HEK293 (cell line): ENCODE measurements around the gene ZNF439.
"Not testable (repeated sequence)": the region's sequence is repeated elsewhere in the genome, so short reads cannot be mapped to it uniquely, and the experiment has no call there.

Source experiments
- CTCF ChIA-PET: fragments of 350-600 bp; formaldehyde crosslinking; extraction: SDS; loops from one replicate; lab custom pipeline; 2021; ENCODE audit warnings: antibody characterized with exemption; lab: Yijun Ruan, JAX
- POLR2A ChIA-PET: fragments of 300-600 bp; formaldehyde crosslinking; extraction: SDS; loops from one replicate; lab custom pipeline; 2020; ENCODE audit warnings: antibody characterized with exemption, inconsistent platforms; lab: Yijun Ruan, JAX
- H3K27ac ChIP-seq: fragments of 200-500 bp; sonication (Bioruptor generic); 2 replicates; pipeline ENCODE4 v1.5.1; 2014; ENCODE audit warnings: low read depth, low read length, control low read depth, inconsistent platforms; ENCODE audit errors: extremely low read depth
- H3K36me3 ChIP-seq, 2 experiments: fragments of 200-500 bp in 1 of 2; sonication (Bioruptor generic) in 1 of 2; 1 replicate in 1 of 2; 2 replicates in 1 of 2; pipeline ENCODE4 v1.5.1; 2014 to 2017; ENCODE audit warnings: inconsistent platforms in 2 of 2, low read length in 2 of 2; ENCODE audit not compliant: control insufficient read depth in 2 of 2, insufficient read depth in 1 of 2
- H3K4me1 ChIP-seq: fragments of 200-500 bp; sonication (Bioruptor generic); 2 replicates; pipeline ENCODE4 v1.5.1; 2014; ENCODE audit warnings: mild to moderate bottlenecking, low read length, inconsistent platforms; ENCODE audit not compliant: control insufficient read depth, insufficient read depth
- H3K4me3 ChIP-seq: 2 replicates; pipeline ENCODE4 v1.5.1; 2011; ENCODE audit warnings: low read depth, mild to moderate bottlenecking, control low read depth, low read length, moderate library complexity
- H3K9me3 ChIP-seq: fragments of 200-500 bp; sonication (Bioruptor generic); 2 replicates; pipeline ENCODE4 v1.5.1; 2014; ENCODE audit warnings: low read depth, low read length, inconsistent platforms; ENCODE audit not compliant: control insufficient read depth, insufficient read depth
- KLF1 ChIP-seq: fragments of 450-650 bp; formaldehyde crosslinking; IDR thresholded peaks from 2 replicates; pipeline ENCODE4 v1.5.1; 2016; ENCODE audit warnings: missing biosample characterization, missing genetic modification characterization

Gene ZNF439

DNA sequence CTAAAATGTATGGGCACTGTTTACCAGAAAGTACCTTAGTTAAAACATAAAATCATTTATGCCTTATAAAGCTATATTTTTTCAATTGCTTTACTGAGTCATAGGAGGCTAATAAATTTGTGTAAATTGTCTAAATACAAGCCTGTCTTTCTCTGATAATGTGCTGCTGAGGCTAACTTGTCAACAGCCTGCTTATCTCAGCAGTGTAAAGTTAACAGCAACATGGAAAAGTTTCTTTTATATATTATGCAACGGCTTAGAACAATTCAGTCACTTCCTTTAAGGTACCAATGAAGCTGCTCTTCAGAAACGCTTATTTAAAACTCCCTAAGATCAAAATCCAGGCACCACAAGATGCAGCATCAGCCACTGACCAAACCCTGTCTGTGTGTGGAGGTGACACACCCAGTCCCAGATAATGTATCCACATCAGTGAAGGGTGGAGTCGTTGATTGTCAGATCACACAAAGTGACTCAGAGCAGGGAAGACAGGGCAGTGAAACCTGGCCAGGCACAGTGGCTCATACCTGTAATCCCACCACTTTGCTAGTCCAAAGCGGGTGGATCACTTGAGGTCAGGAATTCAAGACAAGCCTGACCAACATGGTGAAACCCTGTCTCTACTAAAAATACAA lies 66.0 kb downstream of the ZNF439 start:
- POLR2A ChIA-PET = not testable (repeated sequence)
- CTCF ChIA-PET = interaction anchor here (0.8 kb wide), 1 partner anchor 9 kb away, joined by 4 read pairs; no protein-coding TSS in a partner anchor

More for the DNA sequence above, 66.0 kb downstream of the ZNF439 start:
- H3K9me3 ChIP-seq, H3K36me3 ChIP-seq, H3K4me1 ChIP-seq, H3K4me3 ChIP-seq, H3K27ac ChIP-seq: not testable (repeated sequence)
- TF ChIP-seq KLF1 (tag by site-specific recombination) = peak; percentile 57
